HCT116 (cell line): Measurements from ENCODE around the gene ADARB2.

Experiments used
- CTCF ChIP-seq, 3 experiments: fragments of 200-600 bp in 1 of 3; sonication (generic) in 1 of 3; IDR thresholded peaks in 2 of 3; conservative IDR thresholded peaks in 1 of 3; 2 replicates each; pipeline ENCODE4 v1.5.1; 2012 to 2017; ENCODE audit warnings: low read depth in 2 of 3, low read length in 2 of 3, antibody characterized with exemption in 1 of 3, borderline replicate concordance in 1 of 3, control low read depth in 1 of 3, mild to moderate bottlenecking in 1 of 3, mixed read lengths in 1 of 3, mixed run types in 1 of 3, moderate library complexity in 1 of 3; ENCODE audit not compliant: insufficient read depth in 1 of 3
- SIN3A ChIP-seq: IDR thresholded peaks from 2 replicates; pipeline ENCODE4 v1.6.1; 2012; ENCODE audit warnings: low read depth

DNA sequence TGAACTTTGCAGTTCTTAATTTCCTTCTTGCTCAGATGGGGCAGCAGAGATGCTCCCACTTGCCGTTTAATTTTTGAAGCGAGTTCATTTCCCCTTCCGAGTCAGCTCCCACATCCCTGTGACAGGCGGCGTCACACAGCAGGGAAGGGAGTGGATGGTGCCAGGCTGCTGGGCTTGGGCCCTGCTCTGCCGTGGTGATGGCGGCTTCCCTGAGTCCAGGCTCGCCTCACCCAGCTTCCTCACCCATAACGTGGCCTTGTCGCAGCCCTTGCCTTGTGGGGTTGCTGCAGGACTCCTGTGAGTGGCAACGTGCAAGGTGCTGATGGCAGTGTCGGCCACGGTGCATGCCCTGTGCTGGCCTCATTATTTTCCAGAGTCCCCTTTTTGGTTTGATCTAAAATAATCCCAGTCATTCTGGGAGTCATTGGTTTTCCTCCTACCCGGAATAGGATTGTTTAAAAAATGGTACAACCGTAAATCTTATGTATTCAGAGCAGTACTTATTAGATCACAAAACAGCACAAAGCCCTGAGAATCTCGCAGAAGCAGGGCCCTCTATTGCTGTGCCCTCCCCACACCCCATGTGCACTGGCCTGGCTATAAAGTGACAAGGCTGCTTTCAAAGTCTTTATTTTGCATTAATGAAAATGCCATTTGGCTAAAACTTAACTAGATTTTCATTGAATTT lies 421.1 kb downstream of the ADARB2 start:
- TF ChIP-seq SIN3A (no peak), CTCF (IDR thresholded peaks at IDR 0.05 in 2 of 3, conservative IDR thresholded peaks at IDR 0.05 in 1 of 3; ENCODE audit: borderline replicate concordance in 1 of 3, insufficient read depth in 1 of 3, low read depth in 2 of 3, low read length in 2 of 3) (no peak)
